ENCODE data around the gene NEURL1. TPM values are rescaled to one million over a fixed set of nuclear protein-coding genes. Genes with fewer than 3 reads are reported as not detected.
"Not testable (repeated sequence)": the region's sequence is repeated elsewhere in the genome, so short reads cannot be mapped to it uniquely, and the experiment has no call there.

NEURL1 gene
- total RNA-seq, 3 donors from 2014 or later, result 15.9 to 68.7 (median 42.9) TPM

DNA sequence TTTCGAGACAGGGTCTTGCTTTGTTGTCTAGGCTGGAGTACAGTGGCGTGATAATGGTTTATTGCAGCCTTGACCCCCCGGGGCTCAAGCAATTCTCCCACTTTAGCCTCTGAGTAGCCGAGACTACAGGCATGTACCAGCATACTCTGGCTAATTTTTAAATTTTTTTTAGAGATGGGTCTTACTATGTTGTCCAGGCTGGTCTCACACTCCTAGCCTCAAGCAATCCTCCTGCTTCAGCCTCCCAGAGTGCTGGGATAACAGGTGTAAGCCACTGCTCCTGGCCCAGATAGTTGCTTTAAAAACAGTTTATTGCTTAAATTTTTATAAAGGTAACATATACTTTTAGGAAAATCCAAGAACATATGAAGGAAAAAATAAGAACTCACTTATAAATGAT is 26.3 kb downstream of the NEURL1 start:
- Histone ChIP-seq H3K36me3 (ENCODE audit: low read depth) (no peaks in the 10 kb centered on the region), H3K4me1 (ENCODE audit: low read depth) (peaks cover 2% of the 10 kb centered on the region), H3K4me3 (no peak overlapping the region), H3K9me3 (no peaks in the 10 kb centered on the region)
- DNase-seq, result no peak
- intact Hi-C loops (cut with DNase I, micrococcal nuclease), result no loop called here
- TF ChIP-seq, protein P1, sequence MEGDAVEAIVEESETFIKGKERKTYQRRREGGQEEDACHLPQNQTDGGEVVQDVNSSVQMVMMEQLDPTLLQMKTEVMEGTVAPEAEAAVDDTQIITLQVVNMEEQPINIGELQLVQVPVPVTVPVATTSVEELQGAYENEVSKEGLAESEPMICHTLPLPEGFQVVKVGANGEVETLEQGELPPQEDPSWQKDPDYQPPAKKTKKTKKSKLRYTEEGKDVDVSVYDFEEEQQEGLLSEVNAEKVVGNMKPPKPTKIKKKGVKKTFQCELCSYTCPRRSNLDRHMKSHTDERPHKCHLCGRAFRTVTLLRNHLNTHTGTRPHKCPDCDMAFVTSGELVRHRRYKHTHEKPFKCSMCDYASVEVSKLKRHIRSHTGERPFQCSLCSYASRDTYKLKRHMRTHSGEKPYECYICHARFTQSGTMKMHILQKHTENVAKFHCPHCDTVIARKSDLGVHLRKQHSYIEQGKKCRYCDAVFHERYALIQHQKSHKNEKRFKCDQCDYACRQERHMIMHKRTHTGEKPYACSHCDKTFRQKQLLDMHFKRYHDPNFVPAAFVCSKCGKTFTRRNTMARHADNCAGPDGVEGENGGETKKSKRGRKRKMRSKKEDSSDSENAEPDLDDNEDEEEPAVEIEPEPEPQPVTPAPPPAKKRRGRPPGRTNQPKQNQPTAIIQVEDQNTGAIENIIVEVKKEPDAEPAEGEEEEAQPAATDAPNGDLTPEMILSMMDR (IDR thresholded peaks at IDR 0.05), result no peak
- no peak for ATAC-seq

GRCh38 chr10:103522006-103522405 is 28.5 kb downstream of the NEURL1 start:
- intact Hi-C loops (cut with DNase I, micrococcal nuclease); DNase-seq: not testable (repeated sequence)

DNA sequence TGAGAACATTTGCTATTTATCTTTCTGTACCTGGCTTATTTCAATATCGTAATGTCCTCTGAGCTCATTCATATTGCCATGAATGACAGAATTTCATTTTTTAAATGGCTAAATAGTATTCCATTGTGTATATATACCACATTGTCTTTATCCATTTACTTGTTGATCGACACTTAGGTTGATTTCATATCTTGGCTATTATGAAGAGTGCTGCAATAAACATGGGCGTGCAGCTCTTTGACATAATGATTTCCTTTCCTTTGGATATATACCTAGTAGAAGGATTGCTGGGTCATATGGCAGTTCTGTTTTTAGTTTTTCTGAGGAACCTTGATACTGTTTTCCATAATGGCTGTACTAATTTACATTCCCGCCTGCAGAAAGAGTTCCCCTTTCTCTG is 30.2 kb downstream of the NEURL1 start:
- Histone ChIP-seq H3K4me3 (no peak overlapping the region), H3K4me1 (ENCODE audit: low read depth) (no peaks in the 10 kb centered on the region), H3K36me3 (ENCODE audit: low read depth) (no peaks in the 10 kb centered on the region), H3K9me3 (no peaks in the 10 kb centered on the region)
- peak; percentile 64 for ATAC-seq
- intact Hi-C loops (cut with DNase I, micrococcal nuclease), result no loop called here
- TF ChIP-seq, protein P1 (IDR thresholded peaks at IDR 0.05), result no peak
- DNase-seq, result no peak

More at GRCh38 chr10:103522006-103522405, 28.5 kb downstream of the NEURL1 start:
- H3K4me1 ChIP-seq (ENCODE audit: low read depth); H3K36me3 ChIP-seq (ENCODE audit: low read depth); H3K9me3 ChIP-seq; H3K4me3 ChIP-seq; ATAC-seq: not testable (repeated sequence)

DNA sequence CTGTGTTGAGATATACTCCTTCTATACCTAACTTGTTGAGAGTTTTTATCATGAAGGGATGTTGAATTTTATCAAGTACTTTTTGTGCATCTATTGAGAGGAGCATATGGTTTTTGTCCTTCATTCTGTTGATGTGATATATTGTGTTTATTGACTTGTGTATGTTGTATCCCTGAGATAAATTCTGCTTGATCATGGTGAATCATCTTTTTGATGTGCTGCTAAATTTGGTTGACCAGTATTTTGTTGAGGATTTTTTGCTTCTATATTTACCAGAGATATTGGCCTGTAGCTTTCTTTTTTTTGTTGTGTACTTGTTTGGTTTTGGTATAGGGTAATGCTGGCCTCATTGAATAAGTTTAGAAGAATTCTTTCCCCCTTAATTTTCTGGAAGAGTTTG is 32.4 kb downstream of the NEURL1 start:
- intact Hi-C loops (cut with DNase I, micrococcal nuclease), result no loop called here
- no peak overlapping the region for H3K4me3 ChIP-seq
- ATAC-seq (no peak), DNase-seq (no peak)
- H3K4me1 ChIP-seq (ENCODE audit: low read depth), result no peaks in the 10 kb centered on the region
- no peaks in the 10 kb centered on the region for H3K36me3 ChIP-seq (ENCODE audit: low read depth)
- H3K9me3 ChIP-seq, result no peaks in the 10 kb centered on the region
- TF ChIP-seq, protein P1 (IDR thresholded peaks at IDR 0.05), result no peak

GRCh38 chr10:103527476-103527875 is 34.0 kb downstream of the NEURL1 start:
- ATAC-seq; H3K9me3 ChIP-seq; H3K4me3 ChIP-seq; DNase-seq; intact Hi-C loops (cut with DNase I, micrococcal nuclease); H3K4me1 ChIP-seq (ENCODE audit: low read depth); H3K36me3 ChIP-seq (ENCODE audit: low read depth): not testable (repeated sequence)

GRCh38 chr10:103528549-103528948 is 35.0 kb downstream of the NEURL1 start:
- Histone ChIP-seq H3K4me1 (ENCODE audit: low read depth) (no peaks in the 10 kb centered on the region), H3K4me3 (no peak overlapping the region), H3K9me3 (no peaks in the 10 kb centered on the region), H3K36me3 (ENCODE audit: low read depth) (no peaks in the 10 kb centered on the region)
- TF ChIP-seq, protein P1 (IDR thresholded peaks at IDR 0.05), result no peak
- intact Hi-C loops (cut with DNase I, micrococcal nuclease), result no loop called here
- no peak for ATAC-seq
- no peak for DNase-seq

- Histone ChIP-seq H3K36me3 (ENCODE audit: low read depth) (no peaks in the 10 kb centered on the region), H3K4me1 (ENCODE audit: low read depth) (no peaks in the 10 kb centered on the region), H3K4me3 (no peak overlapping the region), H3K9me3 (no peaks in the 10 kb centered on the region)
- TF ChIP-seq, protein P1 (IDR thresholded peaks at IDR 0.05), result no peak
- DNase-seq, result no peak
- no peak for ATAC-seq
- intact Hi-C loops (cut with DNase I, micrococcal nuclease), result no loop called here
These were observed 36.0 kb downstream of the NEURL1 start for GRCh38 chr10:103529539-103529938.
